CD4-positive, alpha-beta memory T cell (primary cell): ENCODE data around the gene VSTM2B. TPM values are rescaled to one million over a fixed set of nuclear protein-coding genes. Genes with fewer than 3 reads are reported as not detected.

Experiments
- CTCF ChIA-PET: fragments of 350-600 bp; sonication (Branson Sonifier 250); formaldehyde crosslinking; loops from one replicate; lab custom pipeline; 2021; ENCODE audit warnings: inconsistent platforms; ENCODE audit not compliant: partially characterized antibody; lab: Charles Lee
- POLR2A ChIA-PET: fragments of 350-600 bp; sonication (Branson Sonifier 250); formaldehyde crosslinking; loops from one replicate; lab custom pipeline; 2021; ENCODE audit not compliant: partially characterized antibody; lab: Charles Lee
- DNase-seq, 5 donors: peaks; one replicate each; pipeline versions ENCODE4 v3.0.0 to v3.0.0-alpha.2; 2020 to 2022; ENCODE audit warnings: mixed read lengths in 1 of 5
- H3K27ac ChIP-seq: one replicate; pipeline ENCODE4 v1.7.0; 2013; ENCODE audit warnings: low read depth, low read length
- H3K27me3 ChIP-seq: 2 replicates; pipeline ENCODE4 v1.7.0; 2013; ENCODE audit warnings: mild to moderate bottlenecking, low read length, moderate library complexity; ENCODE audit not compliant: insufficient read depth
- H3K36me3 ChIP-seq: 2 replicates; pipeline ENCODE4 v1.7.0; 2013; ENCODE audit warnings: mild to moderate bottlenecking, low read length, moderate library complexity; ENCODE audit not compliant: insufficient read depth
- H3K4me1 ChIP-seq: 2 replicates; pipeline ENCODE4 v1.7.0; 2013; ENCODE audit warnings: mild to moderate bottlenecking, low read length, moderate library complexity; ENCODE audit not compliant: insufficient read depth
- H3K4me3 ChIP-seq, 2 donors: one replicate each; pipeline ENCODE4 v1.7.0; 2013; ENCODE audit warnings: low read length in 2 of 2, mild to moderate bottlenecking in 1 of 2
- H3K9me3 ChIP-seq, 2 donors: one replicate each; pipeline ENCODE4 v1.7.0; 2013; ENCODE audit warnings: low read length in 2 of 2, control low read depth in 1 of 2; ENCODE audit not compliant: control insufficient read depth in 1 of 2
- H3K27ac Mint-ChIP-seq, 7 donors: one replicate each; pipeline ENCODE4 v1.8.0; 2020 to 2021; ENCODE audit warnings: mixed read lengths in 7 of 7, mild to moderate bottlenecking in 6 of 7, inconsistent platforms in 3 of 7, moderate library complexity in 3 of 7
- H3K27me3 Mint-ChIP-seq, 2 donors: one replicate each; pipeline ENCODE4 v1.8.0; 2020 to 2021; ENCODE audit warnings: mixed read lengths in 2 of 2
- H3K36me3 Mint-ChIP-seq, 2 donors: one replicate each; pipeline ENCODE4 v1.8.0; 2020 to 2021; ENCODE audit warnings: mixed read lengths in 2 of 2, inconsistent platforms in 1 of 2, mild to moderate bottlenecking in 1 of 2
- H3K4me1 Mint-ChIP-seq, 4 donors: one replicate each; pipeline ENCODE4 v1.8.0; 2020 to 2021; ENCODE audit warnings: mixed read lengths in 4 of 4, mild to moderate bottlenecking in 1 of 4
- H3K4me3 Mint-ChIP-seq, 8 donors: one replicate each; pipeline ENCODE4 v1.8.0; 2020 to 2021; ENCODE audit warnings: mixed read lengths in 8 of 8, mild to moderate bottlenecking in 7 of 8, moderate library complexity in 6 of 8, inconsistent platforms in 3 of 8
- H3K9me3 Mint-ChIP-seq, 8 donors: one replicate each; pipeline ENCODE4 v1.8.0; 2020 to 2021; ENCODE audit warnings: mixed read lengths in 8 of 8, mild to moderate bottlenecking in 5 of 8, inconsistent platforms in 3 of 8, moderate library complexity in 1 of 8
- intact Hi-C: fragments of 100-400 bp; cut with micrococcal nuclease; formaldehyde crosslinking; loops from one replicate; pipeline ENCODE4 v1.15.1; 2023
- polyA plus RNA-seq, 2 donors: library from polyadenylated mRNA; unstranded; fragments of 300-500 nt; fragmentation: Illumina TruSeq; gene quantifications; one replicate each; pipeline ENCODE4 v1.2.3, GENCODE V29; 2021
- total RNA-seq, 2 experiments: library from RNA; stranded (reverse); gene quantifications; one replicate each; pipeline ENCODE4 v1.2.3, GENCODE V29; 2021

VSTM2B gene
- total and polyA plus RNA-seq, 4 experiments from 2014 or later = not detected

DNA sequence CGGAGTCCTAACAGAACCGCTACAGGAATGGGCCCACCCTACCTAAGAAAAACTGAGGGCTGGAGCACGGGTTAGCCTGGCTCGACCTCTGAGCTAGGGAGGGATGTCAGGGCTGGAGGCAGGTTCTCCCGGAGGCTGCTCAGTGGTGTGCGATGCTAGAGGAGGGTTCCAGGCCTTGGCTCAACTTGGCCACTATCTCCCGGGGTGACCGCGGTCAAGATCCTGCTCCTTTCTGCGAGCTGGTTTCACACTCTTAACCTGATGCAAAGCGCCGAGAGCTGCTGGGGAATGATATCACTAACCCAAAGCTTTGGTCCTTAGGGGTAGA is 80.6 kb downstream of the VSTM2B start:
- DNase-seq = no peak
- Mint-ChIP-seq H3K9me3 (peaks cover 0 to 4% (median 0%) of the 10 kb centered on the region in 8 donors), H3K4me1 (peaks cover 14 to 45% (median 30%) of the 10 kb centered on the region in 4 donors), H3K27me3 (no peaks in the 10 kb centered on the region), H3K4me3 (peak overlapping the region; percentile 95 to 100 (median 98)), H3K36me3 (peaks cover 14 to 35% of the 10 kb centered on the region in 2 donors), H3K27ac (peak overlapping the region; percentile 99 to 100 (median 100))
- Histone ChIP-seq H3K27me3 (no peaks in the 10 kb centered on the region), H3K9me3 (no peaks in the 10 kb centered on the region), H3K27ac (peak overlapping the region; percentile 99), H3K4me1 (peaks cover 31% of the 10 kb centered on the region), H3K36me3 (peaks cover 23% of the 10 kb centered on the region), H3K4me3 (peak overlapping the region; percentile 78 to 87)
- intact Hi-C loops = loop anchor here (1.0 to 5.0 kb wide), 5 partner anchors 85 to 394 kb away; partner anchors contain the start of genes UQCRFS1 and URI1
- CTCF ChIA-PET = interaction anchor here (0.7 to 10.4 kb wide), 8 partner anchors 14 to 265 kb away, joined by 3 to 267 read pairs (median 50); partner anchors contain the start of genes C19orf12 and PLEKHF1
- POLR2A ChIA-PET = interaction anchor here (0.6 to 7.0 kb wide), 27 partner anchors 9 to 397 kb away, joined by 3 to 163 read pairs (median 9); partner anchors contain the start of genes C19orf12, PLEKHF1 and URI1

GRCh38 chr19:29609636-29610035 is 83.8 kb downstream of the VSTM2B start:
- Mint-ChIP-seq H3K27ac (peak overlapping the region in 2 of 7 donors; percentile 18 to 57), H3K36me3 (peaks cover 32 to 61% of the 10 kb centered on the region in 2 donors), H3K27me3 (no peaks in the 10 kb centered on the region), H3K9me3 (peaks cover 0 to 4% (median 0%) of the 10 kb centered on the region in 8 donors), H3K4me1 (peaks cover 14 to 54% (median 32%) of the 10 kb centered on the region in 4 donors), H3K4me3 (peak overlapping the region in 1 of 8 donors; percentile 20)
- Histone ChIP-seq H3K36me3 (peaks cover 53% of the 10 kb centered on the region), H3K4me3 (no peak overlapping the region), H3K9me3 (no peaks in the 10 kb centered on the region), H3K27me3 (no peaks in the 10 kb centered on the region), H3K4me1 (peaks cover 31% of the 10 kb centered on the region), H3K27ac (no peak overlapping the region)
- CTCF ChIA-PET = interaction anchor here (0.9 to 10.4 kb wide), 19 partner anchors 10 to 241 kb away, joined by 3 to 267 read pairs (median 8); partner anchors contain the start of genes C19orf12 and PLEKHF1
- intact Hi-C loops = loop anchor here (1.0 to 5.0 kb wide), 4 partner anchors 59 to 397 kb away; partner anchors contain the start of gene UQCRFS1
- POLR2A ChIA-PET = interaction anchor here (0.6 to 7.0 kb wide), 13 partner anchors 8 to 107 kb away, joined by 3 to 163 read pairs (median 16); partner anchors contain the start of genes C19orf12 and PLEKHF1
- no peak for DNase-seq

DNA sequence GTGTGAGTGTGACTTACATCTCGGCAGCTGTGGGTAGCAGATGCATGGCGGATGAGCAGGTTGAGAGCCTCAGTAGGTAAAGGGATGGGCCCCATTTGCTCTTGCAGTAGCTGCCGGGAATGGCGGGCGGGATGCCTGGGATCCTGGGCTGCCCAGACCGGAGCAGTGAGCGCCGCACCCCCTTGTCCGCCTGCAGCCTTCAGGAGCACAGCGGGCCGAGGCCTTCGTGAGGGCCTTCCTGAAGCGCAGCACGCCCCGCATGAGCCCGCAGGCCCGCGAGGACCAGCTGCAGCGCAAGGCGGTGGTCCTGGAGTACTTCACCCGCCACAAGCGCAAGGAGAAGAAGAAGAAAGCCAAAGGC is 84.4 kb downstream of the VSTM2B start:
- Mint-ChIP-seq H3K27ac (peak overlapping the region in 3 of 7 donors; percentile 54 to 87 (median 57)), H3K4me3 (no peak overlapping the region), H3K4me1 (peaks cover 14 to 50% (median 30%) of the 10 kb centered on the region in 4 donors), H3K9me3 (peaks cover 0 to 4% (median 0%) of the 10 kb centered on the region in 8 donors), H3K36me3 (peaks cover 38 to 66% of the 10 kb centered on the region in 2 donors), H3K27me3 (no peaks in the 10 kb centered on the region)
- H3K9me3 ChIP-seq = no peaks in the 10 kb centered on the region
- H3K4me3 ChIP-seq = no peak overlapping the region
- ChIA-PET POLR2A (interaction anchor here (1.1 to 7.0 kb wide), 11 partner anchors 8 to 106 kb away, joined by 3 to 163 read pairs (median 19); partner anchors contain the start of genes C19orf12 and PLEKHF1), CTCF (interaction anchor here (0.7 to 10.4 kb wide), 25 partner anchors 10 to 332 kb away, joined by 3 to 267 read pairs (median 7); partner anchors contain the start of genes C19orf12, PLEKHF1 and URI1)
- peaks cover 54% of the 10 kb centered on the region for H3K36me3 ChIP-seq
- no peak for DNase-seq
- H3K27ac ChIP-seq = no peak overlapping the region
- H3K4me1 ChIP-seq = peaks cover 26% of the 10 kb centered on the region
- intact Hi-C loops = loop anchor here (1.0 kb wide), 3 partner anchors 58 to 106 kb away; no protein-coding TSS in a partner anchor
- no peaks in the 10 kb centered on the region for H3K27me3 ChIP-seq

DNA sequence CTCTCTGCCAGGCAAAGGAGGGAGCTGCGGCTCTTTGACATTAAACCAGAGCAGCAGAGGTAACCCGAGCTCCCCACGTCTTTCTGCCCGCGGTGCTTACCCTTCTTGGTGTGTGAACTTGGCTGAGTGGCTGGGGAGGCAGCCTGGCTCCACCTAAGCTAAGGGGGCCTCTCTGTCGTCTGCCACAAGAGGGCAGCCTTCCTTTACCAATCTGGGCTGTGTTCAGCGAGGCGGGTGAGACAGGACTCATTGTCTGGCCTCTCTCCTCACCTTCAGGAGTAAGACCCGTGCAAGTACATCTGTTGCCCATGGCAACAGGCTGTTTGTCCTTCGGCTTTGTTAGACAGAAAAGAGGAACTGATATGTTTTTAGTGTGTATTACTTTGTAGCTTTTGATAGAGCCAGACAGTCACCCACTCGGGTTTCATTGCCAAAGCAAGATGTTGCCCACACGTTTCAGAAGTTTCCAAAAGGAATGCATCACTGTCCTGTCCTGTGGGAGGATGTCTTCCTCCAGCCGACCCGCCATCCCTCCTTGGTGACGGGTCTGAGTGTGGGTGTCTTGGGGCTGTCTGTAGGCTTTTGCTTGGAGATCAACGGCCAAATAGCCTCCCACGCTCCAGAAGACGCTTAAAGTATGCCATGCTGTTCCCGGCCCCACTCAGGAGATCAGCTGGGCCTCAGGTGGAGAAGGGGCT is 84.9 kb downstream of the VSTM2B start:
- no peaks in the 10 kb centered on the region for H3K9me3 ChIP-seq
- H3K27me3 ChIP-seq = no peaks in the 10 kb centered on the region
- H3K36me3 ChIP-seq = peaks cover 54% of the 10 kb centered on the region
- Mint-ChIP-seq H3K4me3 (no peak overlapping the region), H3K27ac (peak overlapping the region; percentile 1 to 90 (median 83)), H3K36me3 (peaks cover 43 to 69% of the 10 kb centered on the region in 2 donors), H3K4me1 (peaks cover 14 to 45% (median 28%) of the 10 kb centered on the region in 4 donors), H3K27me3 (no peaks in the 10 kb centered on the region), H3K9me3 (peaks cover 0 to 4% (median 0%) of the 10 kb centered on the region in 8 donors)
- H3K4me1 ChIP-seq = peaks cover 22% of the 10 kb centered on the region
- no peak overlapping the region for H3K27ac ChIP-seq
- DNase-seq = peak; percentile 81 to 85 (median 82)
- intact Hi-C loops = loop anchor here (1.0 kb wide), 3 partner anchors 58 to 106 kb away; no protein-coding TSS in a partner anchor
- ChIA-PET CTCF (interaction anchor here (0.7 to 10.4 kb wide), 27 partner anchors 10 to 331 kb away, joined by 3 to 267 read pairs (median 6); partner anchors contain the start of genes C19orf12, PLEKHF1 and URI1), POLR2A (interaction anchor here (2.0 to 7.0 kb wide), 10 partner anchors 9 to 106 kb away, joined by 7 to 163 read pairs (median 20); partner anchors contain the start of genes C19orf12 and PLEKHF1)
- no peak overlapping the region for H3K4me3 ChIP-seq

DNA sequence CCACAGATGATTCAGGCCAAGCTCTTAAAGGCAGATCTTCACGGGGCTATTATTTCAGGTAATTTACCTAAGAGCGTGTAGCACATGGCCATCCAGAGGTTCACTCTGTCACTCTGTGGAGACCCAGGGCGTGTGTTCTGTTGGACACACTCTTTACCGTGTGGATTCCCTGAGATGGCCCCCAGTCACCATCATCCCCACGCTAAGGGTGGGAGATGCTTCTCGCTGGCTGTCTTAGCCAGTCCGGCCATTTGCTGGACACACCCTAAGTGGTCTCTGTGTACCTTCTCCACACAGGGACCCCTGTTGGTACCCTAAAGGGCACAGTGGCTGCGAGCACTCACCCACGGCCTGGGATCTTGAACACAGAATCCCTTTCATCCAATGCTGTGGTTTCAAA is 86.3 kb downstream of the VSTM2B start:
- intact Hi-C loops = no loop called here
- peaks cover 14% of the 10 kb centered on the region for H3K4me1 ChIP-seq
- H3K27me3 ChIP-seq = no peaks in the 10 kb centered on the region
- ChIA-PET POLR2A (interaction anchor here (1.1 to 7.0 kb wide), 5 partner anchors 11 to 102 kb away, joined by 3 to 163 read pairs (median 29); partner anchors contain the start of genes C19orf12 and PLEKHF1), CTCF (interaction anchor here (1.1 to 10.4 kb wide), 10 partner anchors 10 to 151 kb away, joined by 3 to 267 read pairs (median 48); partner anchors contain the start of genes C19orf12 and PLEKHF1)
- H3K4me3 ChIP-seq = no peak overlapping the region
- no peaks in the 10 kb centered on the region for H3K9me3 ChIP-seq
- DNase-seq = no peak
- H3K36me3 ChIP-seq = peaks cover 59% of the 10 kb centered on the region
- Mint-ChIP-seq H3K9me3 (no peaks in the 10 kb centered on the region), H3K27ac (peak overlapping the region in 2 of 7 donors; percentile 4 to 29), H3K36me3 (peaks cover 44 to 68% of the 10 kb centered on the region in 2 donors), H3K27me3 (no peaks in the 10 kb centered on the region), H3K4me1 (peaks cover 9 to 31% (median 18%) of the 10 kb centered on the region in 4 donors), H3K4me3 (no peak overlapping the region)
- no peak overlapping the region for H3K27ac ChIP-seq

GRCh38 chr19:29612801-29613595 is 87.2 kb downstream of the VSTM2B start:
- POLR2A ChIA-PET = interaction anchor here (1.1 kb wide), 1 partner anchor 81 kb away, joined by 3 read pairs; no protein-coding TSS in a partner anchor
- intact Hi-C loops = no loop called here

More at GRCh38 chr19:29612801-29613595, 87.2 kb downstream of the VSTM2B start:
- no peaks in the 10 kb centered on the region for H3K9me3 Mint-ChIP-seq
- H3K27ac Mint-ChIP-seq = peak overlapping the region in 2 of 7 donors; percentile 47 to 79
- Histone ChIP-seq H3K27me3 (no peaks in the 10 kb centered on the region), H3K9me3 (no peaks in the 10 kb centered on the region), H3K4me1 (peaks cover 9% of the 10 kb centered on the region), H3K27ac (no peak overlapping the region), H3K36me3 (peaks cover 59% of the 10 kb centered on the region), H3K4me3 (no peak overlapping the region)
- peaks cover 7 to 27% (median 16%) of the 10 kb centered on the region in 4 donors for H3K4me1 Mint-ChIP-seq
- H3K4me3 Mint-ChIP-seq = no peak overlapping the region
- H3K27me3 Mint-ChIP-seq = no peaks in the 10 kb centered on the region
- no peak for DNase-seq
- CTCF ChIA-PET = interaction anchor here (7.7 to 10.4 kb wide), 3 partner anchors 60 to 102 kb away, joined by 90 to 267 read pairs (median 256); partner anchors contain the start of gene C19orf12
- H3K36me3 Mint-ChIP-seq = peaks cover 44 to 69% of the 10 kb centered on the region in 2 donors
